ENCODE measurements around the gene POLR3H. TPM values are rescaled to one million over a fixed set of nuclear protein-coding genes. Genes with fewer than 3 reads are reported as not detected.

POLR3H gene
- total RNA-seq, 2 donors from 2014 or later, result 11.6 to 15.6 TPM

- Mint-ChIP-seq H3K9me3 (no peaks in the 10 kb centered on the region), H3K4me3 (no peak overlapping the region), H3K36me3 (ENCODE audit: insufficient read depth in 2 of 2) (peaks cover 1 to 5% of the 10 kb centered on the region in 2 donors), H3K4me1 (ENCODE audit: low read depth) (peaks cover 41% of the 10 kb centered on the region), H3K27ac (no peak overlapping the region), H3K27me3 (ENCODE audit: low read depth) (no peaks in the 10 kb centered on the region)
- DNase-seq (no peak), ATAC-seq (replicated peaks in 1 of 2) (no peak)
These were observed 4.3 kb downstream of the POLR3H start for GRCh38 chr22:41540006-41540315.

GRCh38 chr22:41539146-41540005, 4.9 kb downstream of the POLR3H start:
- ATAC-seq (replicated peaks in 1 of 2) (no peak), DNase-seq (no peak)
- Mint-ChIP-seq H3K4me3 (no peak overlapping the region), H3K4me1 (ENCODE audit: low read depth) (peaks cover 35% of the 10 kb centered on the region), H3K27me3 (ENCODE audit: low read depth) (no peaks in the 10 kb centered on the region), H3K27ac (peak overlapping the region; percentile 9), H3K9me3 (no peaks in the 10 kb centered on the region), H3K36me3 (ENCODE audit: insufficient read depth in 2 of 2) (peaks cover 1 to 5% of the 10 kb centered on the region in 2 donors)

GRCh38 chr22:41538583-41538982, 5.7 kb downstream of the POLR3H start:
- Mint-ChIP-seq H3K27ac (no peak overlapping the region), H3K4me1 (ENCODE audit: low read depth) (peaks cover 32% of the 10 kb centered on the region), H3K27me3 (ENCODE audit: low read depth) (no peaks in the 10 kb centered on the region), H3K9me3 (no peaks in the 10 kb centered on the region), H3K4me3 (no peak overlapping the region), H3K36me3 (ENCODE audit: insufficient read depth in 2 of 2) (peaks cover 0 to 4% of the 10 kb centered on the region in 2 donors)
- DNase-seq (no peak), ATAC-seq (replicated peaks in 1 of 2) (no peak)

- Mint-ChIP-seq H3K4me3 (no peak overlapping the region), H3K27me3 (ENCODE audit: low read depth) (no peaks in the 10 kb centered on the region), H3K27ac (no peak overlapping the region), H3K9me3 (no peaks in the 10 kb centered on the region), H3K4me1 (ENCODE audit: low read depth) (peaks cover 18% of the 10 kb centered on the region), H3K36me3 (ENCODE audit: insufficient read depth in 2 of 2) (peaks cover 0 to 4% of the 10 kb centered on the region in 2 donors)
- DNase-seq (no peak), ATAC-seq (replicated peaks in 1 of 2) (no peak)
These were observed 7.1 kb downstream of the POLR3H start for GRCh38 chr22:41537203-41537602.

GRCh38 chr22:41535244-41535643, 9.0 kb downstream of the POLR3H start:
- H3K36me3 Mint-ChIP-seq (ENCODE audit: insufficient read depth in 2 of 2), result peaks cover 0 to 6% of the 10 kb centered on the region in 2 donors
- H3K4me1 Mint-ChIP-seq (ENCODE audit: low read depth), result no peaks in the 10 kb centered on the region
- H3K4me3 Mint-ChIP-seq, result no peak overlapping the region
- DNase-seq, result no peak
- ATAC-seq (replicated peaks in 1 of 2), result no peak
- no peaks in the 10 kb centered on the region for H3K27me3 Mint-ChIP-seq (ENCODE audit: low read depth)
- no peaks in the 10 kb centered on the region for H3K9me3 Mint-ChIP-seq
- H3K27ac Mint-ChIP-seq, result peak overlapping the region; percentile 35

- H3K27ac Mint-ChIP-seq, result no peak overlapping the region
- DNase-seq, result no peak
- peaks cover 0 to 4% of the 10 kb centered on the region in 2 donors for H3K36me3 Mint-ChIP-seq (ENCODE audit: insufficient read depth in 2 of 2)
- H3K9me3 Mint-ChIP-seq, result no peaks in the 10 kb centered on the region
- no peaks in the 10 kb centered on the region for H3K27me3 Mint-ChIP-seq (ENCODE audit: low read depth)
- no peak overlapping the region for H3K4me3 Mint-ChIP-seq
- H3K4me1 Mint-ChIP-seq (ENCODE audit: low read depth), result no peaks in the 10 kb centered on the region
- no peak for ATAC-seq (replicated peaks in 1 of 2)
These were observed 10.1 kb downstream of the POLR3H start for GRCh38 chr22:41534219-41534618.

GRCh38 chr22:41532908-41533825, 11.1 kb downstream of the POLR3H start:
- peak; percentile 73 to 87 for ATAC-seq (replicated peaks in 1 of 2)
- peak; percentile 77 to 83 for DNase-seq
- Mint-ChIP-seq H3K27ac (peak overlapping the region; percentile 72), H3K27me3 (ENCODE audit: low read depth) (no peaks in the 10 kb centered on the region), H3K9me3 (no peaks in the 10 kb centered on the region), H3K4me1 (ENCODE audit: low read depth) (no peaks in the 10 kb centered on the region), H3K4me3 (no peak overlapping the region), H3K36me3 (ENCODE audit: insufficient read depth in 2 of 2) (peaks cover 2 to 11% of the 10 kb centered on the region in 2 donors)

GRCh38 chr22:41531715-41532477, 12.4 kb downstream of the POLR3H start:
- ATAC-seq (replicated peaks in 1 of 2), result no peak
- H3K27ac Mint-ChIP-seq, result no peak overlapping the region
- no peak overlapping the region for H3K4me3 Mint-ChIP-seq
- DNase-seq, result no peak
- H3K9me3 Mint-ChIP-seq, result no peaks in the 10 kb centered on the region
- H3K36me3 Mint-ChIP-seq (ENCODE audit: insufficient read depth in 2 of 2), result peaks cover 2 to 11% of the 10 kb centered on the region in 2 donors
- H3K4me1 Mint-ChIP-seq (ENCODE audit: low read depth), result no peaks in the 10 kb centered on the region
- H3K27me3 Mint-ChIP-seq (ENCODE audit: low read depth), result no peaks in the 10 kb centered on the region

- Mint-ChIP-seq H3K27ac (no peak overlapping the region), H3K4me1 (ENCODE audit: low read depth) (no peaks in the 10 kb centered on the region), H3K27me3 (ENCODE audit: low read depth) (no peaks in the 10 kb centered on the region), H3K36me3 (ENCODE audit: insufficient read depth in 2 of 2) (peaks cover 2 to 11% of the 10 kb centered on the region in 2 donors), H3K9me3 (no peaks in the 10 kb centered on the region), H3K4me3 (no peak overlapping the region)
- ATAC-seq (replicated peaks in 1 of 2) (no peak), DNase-seq (no peak)
These were observed 13.2 kb downstream of the POLR3H start for GRCh38 chr22:41530890-41531714.

GRCh38 chr22:41528938-41529561, 15.2 kb downstream of the POLR3H start:
- ATAC-seq (replicated peaks in 1 of 2) (no peak), DNase-seq (no peak)
- H3K9me3 Mint-ChIP-seq, result no peaks in the 10 kb centered on the region
- peaks cover 2 to 8% of the 10 kb centered on the region in 2 donors for H3K36me3 Mint-ChIP-seq (ENCODE audit: insufficient read depth in 2 of 2)
- H3K4me1 Mint-ChIP-seq (ENCODE audit: low read depth), result peaks cover 12% of the 10 kb centered on the region
- H3K27ac Mint-ChIP-seq, result peak overlapping the region; percentile 49
- H3K27me3 Mint-ChIP-seq (ENCODE audit: low read depth), result no peaks in the 10 kb centered on the region
- no peak overlapping the region for H3K4me3 Mint-ChIP-seq

- Mint-ChIP-seq H3K4me1 (ENCODE audit: low read depth) (peaks cover 13% of the 10 kb centered on the region), H3K36me3 (ENCODE audit: insufficient read depth in 2 of 2) (peaks cover 2 to 8% of the 10 kb centered on the region in 2 donors), H3K27me3 (ENCODE audit: low read depth) (no peaks in the 10 kb centered on the region), H3K4me3 (no peak overlapping the region), H3K27ac (no peak overlapping the region), H3K9me3 (no peaks in the 10 kb centered on the region)
- DNase-seq, result no peak
- no peak for ATAC-seq (replicated peaks in 1 of 2)
These were observed 16.0 kb downstream of the POLR3H start for GRCh38 chr22:41528132-41528766.

Data from activated T-cell treated with anti-CD3 and anti-CD28 coated beads, Interleukin-2, amount 50 U/mL, for 72 hours (primary cell).